Ovary (tissue), 9 donors: ENCODE results near the gene LPAR2. TPM values are rescaled to one million over a fixed set of nuclear protein-coding genes. Genes with fewer than 3 reads are reported as not detected.

Experiments used
- DNase-seq, 5 donors: peaks; one replicate each; pipeline ENCODE4 v3.0.0-alpha.2; 2019 to 2020
- H3K27ac ChIP-seq, 2 donors: fragments of 200-600 bp; one replicate each; pipeline versions ENCODE4 v1.5.1 to v1.8.0; 2019 to 2022
- H3K27me3 ChIP-seq: fragments of 200-600 bp; one replicate; pipeline ENCODE4 v1.8.0; 2022
- H3K36me3 ChIP-seq: fragments of 200-600 bp; sonication (generic); one replicate; pipeline ENCODE4 v1.5.1; 2019
- H3K4me1 ChIP-seq: one replicate; pipeline ENCODE4 v1.8.1; 2013; ENCODE audit warnings: mild to moderate bottlenecking, moderate library complexity; ENCODE audit not compliant: insufficient read depth
- H3K4me3 ChIP-seq: fragments of 200-600 bp; sonication (generic); one replicate; pipeline ENCODE4 v1.5.1; 2017
- H3K9me3 ChIP-seq, 2 donors: fragments of 200-600 bp in 1 of 2; sonication (generic) in 1 of 2; one replicate each; pipeline versions ENCODE4 v1.5.1 to v1.8.1; 2013 to 2019; ENCODE audit warnings: mild to moderate bottlenecking in 1 of 2, moderate library complexity in 1 of 2
- CTCF ChIP-seq, 3 donors: fragments of 450-650 bp in 2 of 3; fragments of 200-600 bp in 1 of 3; IDR thresholded peaks; one replicate each; pipeline versions ENCODE4 v1.5.1 to v1.8.0; 2016 to 2022; ENCODE audit warnings: antibody characterized with exemption in 3 of 3, mild to moderate bottlenecking in 1 of 3
- EP300 ChIP-seq: sonication (generic); formaldehyde crosslinking; IDR thresholded peaks from one replicate; pipeline ENCODE4 v1.6.1; 2017; ENCODE audit warnings: antibody characterized with exemption
- POLR2A ChIP-seq: fragments of 450-650 bp; IDR thresholded peaks from one replicate; pipeline ENCODE4 v1.6.1; 2017; ENCODE audit warnings: antibody characterized with exemption, mild to moderate bottlenecking, moderate library complexity
- WGBS, 3 donors: extraction: QIAGEN DNeasy Blood & Tissue Kit in 1 of 3; methylation state at CpG; one replicate each; pipeline versions ENCODE4 v1.1.5 to v1.1.7; 2013 to 2017; 5-methylcytosine and 5-hydroxymethylcytosine counted together
- intact Hi-C, 4 donors: fragments of 100-400 bp; cut with DNase I; formaldehyde crosslinking; loops; one replicate each; pipeline versions ENCODE4 v1.11.0 to v1.15.1; 2022 to 2023
- polyA plus RNA-seq, 2 donors: library from polyadenylated mRNA; stranded (reverse); fragments of 200-250 nt in 1 of 2; fragments of 350-450 nt in 1 of 2; fragmentation: Illumina TruSeq in 1 of 2; extraction: RNeasy Lipid Tissue Mini Kit (QIAGEN cat#74804) in 1 of 2; gene quantifications; one replicate each; pipeline ENCODE4 v1.2.3, GENCODE V29; 2013 to 2014
- total RNA-seq, 7 donors: library from RNA; depleted of rRNA in 2 of 7; stranded (reverse); fragments of >200 nt in 2 of 7; fragmentation: NEBNext Ultra II Directional in 3 of 7; extraction: Animal tissue kit (Norgen Biotek cat#: 25700) in 3 of 7; gene quantifications; one replicate each; pipeline versions ENCODE4 v1.1.0 to v1.2.4, GENCODE V29; 2016 to 2023
- donor health status: DM: no; HTN: no; CAD: no; lungs with moderate emphysema.
- donor health status: DM: no; HTN: no; CAD: no.
- donor health status: Bipolar disorder and iron deficiency.
- donor health status: DM: yes; HTN: yes; CAD: no.
- donor health status: DM: no; HTN: no; CAD: no.
- donor health status: DM: yes; HTN: yes; CAD: no.

The LPAR2 gene
- total and polyA plus RNA-seq, 9 donors: 3.2 to 17.0 (median 7.3) TPM

GRCh38 chr19:19659646-19660245, 31.7 kb upstream of the LPAR2 start:
- H3K27me3 ChIP-seq: no peaks in the 10 kb centered on the region
- peaks cover 2% of the 10 kb centered on the region for H3K4me1 ChIP-seq
- H3K27ac ChIP-seq: no peak overlapping the region
- peak in 2 of 5 donors; percentile 17 for DNase-seq
- 78 to 81% (median 81%) methylated on average over 17 of the region's 17 CpGs for WGBS, 3 donors
- H3K9me3 ChIP-seq: no peaks in the 10 kb centered on the region
- H3K36me3 ChIP-seq: no peaks in the 10 kb centered on the region
- intact Hi-C loops: loop anchor here in 1 of 4 donors (10.0 kb wide), 1 partner anchor 295 kb away; no protein-coding TSS in a partner anchor
- H3K4me3 ChIP-seq: no peak overlapping the region
- TF ChIP-seq EP300 (no peak), CTCF (IDR thresholded peaks at IDR 0.05) (no peak), POLR2A (no peak)

GRCh38 chr19:19657397-19657783, 29.4 kb upstream of the LPAR2 start:
- intact Hi-C loops: no loop called here
- Histone ChIP-seq H3K27ac (no peak overlapping the region), H3K9me3 (no peaks in the 10 kb centered on the region), H3K4me3 (no peak overlapping the region), H3K36me3 (no peaks in the 10 kb centered on the region), H3K4me1 (peaks cover 2% of the 10 kb centered on the region), H3K27me3 (no peaks in the 10 kb centered on the region)
- TF ChIP-seq CTCF (IDR thresholded peaks at IDR 0.05) (no peak), EP300 (no peak), POLR2A (no peak)
- peak in 2 of 5 donors; percentile 33 for DNase-seq
- 48 to 53% (median 51%) methylated on average over 10 of the region's 10 CpGs for WGBS, 3 donors

GRCh38 chr19:19656451-19657396, 28.7 kb upstream of the LPAR2 start:
- H3K27ac ChIP-seq: no peak overlapping the region
- H3K4me1 ChIP-seq: peaks cover 2% of the 10 kb centered on the region
- H3K36me3 ChIP-seq: no peaks in the 10 kb centered on the region
- H3K27me3 ChIP-seq: no peaks in the 10 kb centered on the region
- H3K9me3 ChIP-seq: no peaks in the 10 kb centered on the region
- intact Hi-C loops: no loop called here
- no peak overlapping the region for H3K4me3 ChIP-seq
- 92 to 94% (median 94%) methylated on average over 33 of the region's 33 CpGs for WGBS, 3 donors
- TF ChIP-seq CTCF (IDR thresholded peaks at IDR 0.05) (no peak), EP300 (no peak), POLR2A (no peak)
- peak in 2 of 5 donors; percentile 23 to 28 for DNase-seq

GRCh38 chr19:19655641-19656343, 27.8 kb upstream of the LPAR2 start:
- no peak for TF ChIP-seq CTCF (IDR thresholded peaks at IDR 0.05)
- no peak for TF ChIP-seq POLR2A
- no peak for TF ChIP-seq EP300

More at GRCh38 chr19:19655641-19656343, 27.8 kb upstream of the LPAR2 start:
- no peaks in the 10 kb centered on the region for H3K27me3 ChIP-seq
- H3K4me1 ChIP-seq: no peaks in the 10 kb centered on the region
- intact Hi-C loops: no loop called here
- peak in 1 of 5 donors; percentile 29 for DNase-seq
- H3K36me3 ChIP-seq: no peaks in the 10 kb centered on the region
- no peak overlapping the region for H3K27ac ChIP-seq
- 83 to 92% (median 86%) methylated on average over 24 to 27 of the region's 27 CpGs for WGBS, 3 donors
- no peaks in the 10 kb centered on the region for H3K9me3 ChIP-seq
- no peak overlapping the region for H3K4me3 ChIP-seq
